GM23338 (cell line): ENCODE results near the gene REXO2. TPM values are rescaled to one million over a fixed set of nuclear protein-coding genes. Genes with fewer than 3 reads are reported as not detected.
A peak's percentile ranks its signal among the peaks of the same experiment; 100 is the strongest.

Experiments used
- ATAC-seq: fragments of 200-7000 bp; cut with Tn5 transposase; 3 replicates; pipeline ENCODE4 v1.9.1; 2020
- DNase-seq: peaks from one replicate; pipeline ENCODE4 v3.0.0-alpha.2; 2015; ENCODE audit warnings: low spot score
- H2AFZ ChIP-seq: fragments of 200-600 bp; sonication (generic); 2 replicates; pipeline ENCODE4 v1.8.0; 2016; ENCODE audit warnings: antibody characterized with exemption, mild to moderate bottlenecking, moderate library complexity
- H3F3A ChIP-seq: fragments of 200-600 bp; sonication (generic); replicated peaks from 2 replicates; pipeline ENCODE4 v1.8.0; 2017; ENCODE audit warnings: antibody characterized with exemption, mixed run types, low read depth
- H3K27ac ChIP-seq: fragments of 200-600 bp; sonication (generic); 2 replicates; pipeline ENCODE4 v1.6.1; 2016; ENCODE audit warnings: low read depth
- H3K27me3 ChIP-seq: fragments of 200-600 bp; sonication (generic); 2 replicates; pipeline ENCODE4 v1.8.0; 2016; ENCODE audit warnings: mild to moderate bottlenecking, mixed run types, moderate library complexity; ENCODE audit not compliant: insufficient read depth
- H3K36me3 ChIP-seq: fragments of 200-600 bp; sonication (generic); 2 replicates; pipeline ENCODE4 v1.8.0; 2016; ENCODE audit warnings: mild to moderate bottlenecking; ENCODE audit not compliant: insufficient read depth
- H3K4me1 ChIP-seq: fragments of 200-600 bp; sonication (generic); 2 replicates; pipeline ENCODE4 v1.8.0; 2016; ENCODE audit warnings: mild to moderate bottlenecking, moderate library complexity; ENCODE audit not compliant: insufficient read depth
- H3K4me2 ChIP-seq: fragments of 200-600 bp; sonication (generic); 2 replicates; pipeline ENCODE4 v1.7.1; 2017; ENCODE audit warnings: mixed run types
- H3K4me3 ChIP-seq: fragments of 200-600 bp; sonication (generic); 2 replicates; pipeline ENCODE4 v1.6.1; 2016; ENCODE audit warnings: mixed run types
- H3K79me2 ChIP-seq: fragments of 200-600 bp; sonication (generic); replicated peaks from 2 replicates; pipeline ENCODE4 v1.8.0; 2017; ENCODE audit warnings: mild to moderate bottlenecking; ENCODE audit not compliant: insufficient read depth
- H3K9me2 ChIP-seq: fragments of 200-600 bp; sonication (generic); 2 replicates; pipeline ENCODE4 v1.8.0; 2017; ENCODE audit not compliant: insufficient read depth
- H4K20me1 ChIP-seq: fragments of 200-600 bp; sonication (generic); replicated peaks from 2 replicates; pipeline ENCODE4 v1.8.0; 2017; ENCODE audit warnings: mild to moderate bottlenecking; ENCODE audit not compliant: insufficient read depth
- H3K27ac Mint-ChIP-seq: 2 replicates; pipeline ENCODE4 v1.8.0; 2020; ENCODE audit warnings: inconsistent platforms, mild to moderate bottlenecking, moderate library complexity, mixed read lengths
- H3K27me3 Mint-ChIP-seq: 3 replicates; pipeline ENCODE4 v1.8.0; 2022; ENCODE audit warnings: low read depth, mild to moderate bottlenecking, moderate library complexity, mixed read lengths, inconsistent platforms; ENCODE audit not compliant: insufficient read depth, poor library complexity
- H3K36me3 Mint-ChIP-seq: 3 replicates; pipeline ENCODE4 v1.8.0; 2021; ENCODE audit warnings: low read depth, mild to moderate bottlenecking, inconsistent platforms, moderate library complexity, mixed read lengths
- H3K4me1 Mint-ChIP-seq: 3 replicates; pipeline ENCODE4 v1.8.0; 2020; ENCODE audit warnings: mild to moderate bottlenecking, inconsistent platforms, mixed read lengths
- H3K4me3 Mint-ChIP-seq: 3 replicates; pipeline ENCODE4 v1.8.0; 2021; ENCODE audit warnings: moderate library complexity, mild to moderate bottlenecking, inconsistent platforms, mixed read lengths
- H3K9me3 Mint-ChIP-seq: 3 replicates; pipeline ENCODE4 v1.8.0; 2020; ENCODE audit warnings: moderate library complexity, mild to moderate bottlenecking, inconsistent platforms, mixed read lengths
- CREB1 ChIP-seq: fragments of 250-450 bp; sonication (Bioruptor Pico); IDR thresholded peaks from 2 replicates; pipeline ENCODE4 v1.5.0; 2020; ENCODE audit warnings: low read depth, mild to moderate bottlenecking, moderate library complexity
- CTCF ChIP-seq, 2 experiments: fragments of 200-600 bp in 1 of 2; sonication (generic) in 1 of 2; conservative IDR thresholded peaks; 2 replicates each; pipeline versions ENCODE4 v1.5.1 to v1.6.1; 2016 to 2017; ENCODE audit warnings: antibody characterized with exemption in 2 of 2, low read depth in 2 of 2, mild to moderate bottlenecking in 2 of 2, moderate library complexity in 1 of 2
- EZH2 ChIP-seq: fragments of 200-600 bp; sonication (generic); IDR thresholded peaks from one replicate; pipeline ENCODE4 v1.8.0; 2017; ENCODE audit warnings: antibody characterized with exemption, mild to moderate bottlenecking, low read depth; ENCODE audit not compliant: unreplicated experiment
- JUNB ChIP-seq: IDR thresholded peaks from one replicate; pipeline ENCODE4 v1.6.1; 2016; ENCODE audit warnings: antibody characterized with exemption; ENCODE audit not compliant: unreplicated experiment
- NANOG ChIP-seq: IDR thresholded peaks from 2 replicates; pipeline ENCODE4 v1.6.1; 2016; ENCODE audit warnings: antibody characterized with exemption, borderline replicate concordance
- STAT1 ChIP-seq: IDR thresholded peaks from one replicate; pipeline ENCODE4 v1.6.1; 2016; ENCODE audit warnings: antibody characterized with exemption; ENCODE audit not compliant: unreplicated experiment
- ZNF331 ChIP-seq: fragments of 250-450 bp; sonication (Bioruptor Pico); IDR thresholded peaks from 2 replicates; pipeline ENCODE4 v1.5.0; 2020; ENCODE audit warnings: low read depth, mild to moderate bottlenecking, moderate library complexity
- polyA plus RNA-seq: library from polyadenylated mRNA; unstranded; fragments of >200 nt; fragmentation: Nextera tagmentation; extraction: Ambion mirVana; gene quantifications from 2 replicates; pipeline ENCODE4 v1.2.1, GENCODE V29; 2016
- total RNA-seq: library from RNA; depleted of rRNA; stranded (reverse); fragments of >200 nt; shearing (Covaris generic); gene quantifications from 2 replicates; pipeline ENCODE4 v1.2.3, GENCODE V29; 2014
- TF ChIP-seq, protein P1 (sequence below): IDR thresholded peaks from one replicate; pipeline ENCODE4 v1.6.1; 2018; ENCODE audit warnings: antibody characterized with exemption; ENCODE audit not compliant: unreplicated experiment
- TF ChIP-seq, protein P2 (sequence below): IDR thresholded peaks from 2 replicates; pipeline ENCODE4 v1.6.1; 2016; ENCODE audit warnings: antibody characterized with exemption

Gene REXO2
- total and polyA plus RNA-seq, 2 experiments from 2014 or later = 122 to 245 TPM

DNA sequence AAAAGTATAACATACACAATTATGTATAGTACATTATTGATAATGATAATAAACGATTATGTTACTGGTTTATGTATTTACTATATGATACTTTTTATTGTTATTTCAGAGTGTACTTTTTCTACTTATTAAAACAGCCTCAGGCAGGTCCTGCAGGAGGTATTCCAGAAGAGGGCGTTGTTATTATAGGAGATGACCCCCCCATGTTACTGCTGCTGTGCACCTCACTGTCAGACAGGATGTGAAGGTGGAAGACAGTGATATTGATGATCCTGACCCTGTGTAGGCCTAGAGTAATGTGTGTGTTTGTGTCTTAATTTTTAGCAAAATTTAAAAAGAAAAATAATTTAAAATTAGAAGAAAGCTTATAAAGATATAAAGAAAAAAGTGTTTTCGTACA lies 57.6 kb downstream of the REXO2 start:
- DNase-seq = no peak
- H3K27ac ChIP-seq = no peak overlapping the region
- no peak overlapping the region for H3K4me2 ChIP-seq
- Mint-ChIP-seq H3K9me3 (peaks cover 5% of the 10 kb centered on the region; the same call in 2 of the 3 replicates), H3K27me3 (no peaks in the 10 kb centered on the region), H3K4me1 (no peaks in the 10 kb centered on the region), H3K27ac (no peak overlapping the region), H3K4me3 (no peak overlapping the region), H3K36me3 (peaks cover under 1% of the 10 kb centered on the region)
- ATAC-seq = no peak
- no peaks in the 10 kb centered on the region for H3K79me2 ChIP-seq
- H3K4me1 ChIP-seq = no peaks in the 10 kb centered on the region
- H3K9me2 ChIP-seq = peaks cover 8% of the 10 kb centered on the region; the same call in 1 of the 2 replicates
- H4K20me1 ChIP-seq = no peaks in the 10 kb centered on the region
- H3K36me3 ChIP-seq = no peaks in the 10 kb centered on the region
- H2AFZ ChIP-seq = no peak overlapping the region
- TF ChIP-seq ZNF331 (CRISPR knock-in tag) (no peak), CTCF (conservative IDR thresholded peaks at IDR 0.05; ENCODE audit: low read depth in 2 of 2) (peak in 1 of 2 experiments; percentile 47; a peak in 3 of 4 replicates), STAT1 (no peak)
- TF ChIP-seq, protein P1, sequence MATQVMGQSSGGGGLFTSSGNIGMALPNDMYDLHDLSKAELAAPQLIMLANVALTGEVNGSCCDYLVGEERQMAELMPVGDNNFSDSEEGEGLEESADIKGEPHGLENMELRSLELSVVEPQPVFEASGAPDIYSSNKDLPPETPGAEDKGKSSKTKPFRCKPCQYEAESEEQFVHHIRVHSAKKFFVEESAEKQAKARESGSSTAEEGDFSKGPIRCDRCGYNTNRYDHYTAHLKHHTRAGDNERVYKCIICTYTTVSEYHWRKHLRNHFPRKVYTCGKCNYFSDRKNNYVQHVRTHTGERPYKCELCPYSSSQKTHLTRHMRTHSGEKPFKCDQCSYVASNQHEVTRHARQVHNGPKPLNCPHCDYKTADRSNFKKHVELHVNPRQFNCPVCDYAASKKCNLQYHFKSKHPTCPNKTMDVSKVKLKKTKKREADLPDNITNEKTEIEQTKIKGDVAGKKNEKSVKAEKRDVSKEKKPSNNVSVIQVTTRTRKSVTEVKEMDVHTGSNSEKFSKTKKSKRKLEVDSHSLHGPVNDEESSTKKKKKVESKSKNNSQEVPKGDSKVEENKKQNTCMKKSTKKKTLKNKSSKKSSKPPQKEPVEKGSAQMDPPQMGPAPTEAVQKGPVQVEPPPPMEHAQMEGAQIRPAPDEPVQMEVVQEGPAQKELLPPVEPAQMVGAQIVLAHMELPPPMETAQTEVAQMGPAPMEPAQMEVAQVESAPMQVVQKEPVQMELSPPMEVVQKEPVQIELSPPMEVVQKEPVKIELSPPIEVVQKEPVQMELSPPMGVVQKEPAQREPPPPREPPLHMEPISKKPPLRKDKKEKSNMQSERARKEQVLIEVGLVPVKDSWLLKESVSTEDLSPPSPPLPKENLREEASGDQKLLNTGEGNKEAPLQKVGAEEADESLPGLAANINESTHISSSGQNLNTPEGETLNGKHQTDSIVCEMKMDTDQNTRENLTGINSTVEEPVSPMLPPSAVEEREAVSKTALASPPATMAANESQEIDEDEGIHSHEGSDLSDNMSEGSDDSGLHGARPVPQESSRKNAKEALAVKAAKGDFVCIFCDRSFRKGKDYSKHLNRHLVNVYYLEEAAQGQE = no peak
- H3K4me3 ChIP-seq = no peak overlapping the region
- H3F3A ChIP-seq = no peaks in the 10 kb centered on the region
- no peaks in the 10 kb centered on the region for H3K27me3 ChIP-seq

DNA sequence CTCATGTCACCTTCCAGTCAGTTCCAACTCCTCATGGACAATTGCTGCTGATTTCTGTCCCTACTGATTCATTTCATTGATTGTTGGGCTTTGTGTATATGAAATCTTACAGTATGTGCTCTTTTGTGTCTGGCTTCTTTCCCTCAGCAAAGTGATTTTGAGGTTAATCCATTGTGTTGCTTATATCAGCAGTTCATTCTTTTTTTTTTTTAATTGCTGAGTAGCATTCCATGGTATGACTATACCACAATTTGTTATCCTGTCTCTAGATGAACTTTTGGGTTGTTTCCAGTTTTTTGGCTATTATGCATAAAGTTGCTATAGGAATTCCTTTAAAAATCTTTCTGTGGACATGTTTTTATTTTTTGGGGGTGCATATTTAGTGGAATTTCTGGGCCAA lies 60.5 kb downstream of the REXO2 start:
- Histone ChIP-seq H3K4me2 (no peak overlapping the region), H3K4me1 (no peaks in the 10 kb centered on the region), H2AFZ (no peak overlapping the region), H3K27me3 (no peaks in the 10 kb centered on the region), H3K79me2 (no peaks in the 10 kb centered on the region), H3K9me2 (peaks cover 3% of the 10 kb centered on the region; the same call in 1 of the 2 replicates), H3K4me3 (no peak overlapping the region), H3K27ac (no peak overlapping the region), H3F3A (no peaks in the 10 kb centered on the region), H3K36me3 (no peaks in the 10 kb centered on the region), H4K20me1 (no peaks in the 10 kb centered on the region)
- DNase-seq = no peak
- no peaks in the 10 kb centered on the region; the same call in 2 of the 3 replicates for H3K36me3 Mint-ChIP-seq
- H3K4me1 Mint-ChIP-seq = no peaks in the 10 kb centered on the region
- no peak overlapping the region for H3K27ac Mint-ChIP-seq
- no peak overlapping the region for H3K4me3 Mint-ChIP-seq
- no peaks in the 10 kb centered on the region for H3K27me3 Mint-ChIP-seq
- no peak for ATAC-seq
- H3K9me3 Mint-ChIP-seq = no peaks in the 10 kb centered on the region; the same call in 2 of the 3 replicates
- TF ChIP-seq, protein P1 = no peak
- TF ChIP-seq NANOG (no peak), JUNB (no peak), ZNF331 (CRISPR knock-in tag) (no peak), CREB1 (CRISPR knock-in tag) (no peak), STAT1 (no peak), EZH2 (no peak)
- TF ChIP-seq, protein P2, sequence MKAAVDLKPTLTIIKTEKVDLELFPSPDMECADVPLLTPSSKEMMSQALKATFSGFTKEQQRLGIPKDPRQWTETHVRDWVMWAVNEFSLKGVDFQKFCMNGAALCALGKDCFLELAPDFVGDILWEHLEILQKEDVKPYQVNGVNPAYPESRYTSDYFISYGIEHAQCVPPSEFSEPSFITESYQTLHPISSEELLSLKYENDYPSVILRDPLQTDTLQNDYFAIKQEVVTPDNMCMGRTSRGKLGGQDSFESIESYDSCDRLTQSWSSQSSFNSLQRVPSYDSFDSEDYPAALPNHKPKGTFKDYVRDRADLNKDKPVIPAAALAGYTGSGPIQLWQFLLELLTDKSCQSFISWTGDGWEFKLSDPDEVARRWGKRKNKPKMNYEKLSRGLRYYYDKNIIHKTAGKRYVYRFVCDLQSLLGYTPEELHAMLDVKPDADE = no peak
